Measurements from ENCODE around the gene MRS2. TPM values are rescaled to one million over a fixed set of nuclear protein-coding genes. Genes with fewer than 3 reads are reported as not detected.
"Not testable (repeated sequence)": the region's sequence is repeated elsewhere in the genome, so short reads cannot be mapped to it uniquely, and the experiment has no call there.

The MRS2 gene
- total RNA-seq, 1 experiment from 2014 or later, result 57.8 TPM

DNA sequence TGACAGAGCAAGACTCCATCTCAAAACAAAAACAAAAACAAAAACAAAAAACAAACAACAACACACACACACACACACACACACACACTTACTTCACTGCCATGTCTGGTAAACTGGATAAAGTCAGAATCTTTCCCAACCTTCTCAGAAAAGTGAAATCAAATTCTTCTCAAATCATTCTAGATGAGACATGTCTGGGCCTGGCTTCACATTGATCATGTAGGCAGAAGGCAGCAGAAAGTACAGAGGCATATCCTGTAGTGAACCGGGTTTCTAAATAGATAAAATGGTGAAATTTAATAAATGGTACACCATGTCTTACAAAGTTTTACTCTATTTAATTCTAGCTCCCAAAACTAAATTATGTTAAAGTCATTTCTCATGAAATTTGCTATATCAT lies 14.9 kb upstream of the MRS2 start:
- no peak for DNase-seq (ENCODE audit: low read depth)

DNA sequence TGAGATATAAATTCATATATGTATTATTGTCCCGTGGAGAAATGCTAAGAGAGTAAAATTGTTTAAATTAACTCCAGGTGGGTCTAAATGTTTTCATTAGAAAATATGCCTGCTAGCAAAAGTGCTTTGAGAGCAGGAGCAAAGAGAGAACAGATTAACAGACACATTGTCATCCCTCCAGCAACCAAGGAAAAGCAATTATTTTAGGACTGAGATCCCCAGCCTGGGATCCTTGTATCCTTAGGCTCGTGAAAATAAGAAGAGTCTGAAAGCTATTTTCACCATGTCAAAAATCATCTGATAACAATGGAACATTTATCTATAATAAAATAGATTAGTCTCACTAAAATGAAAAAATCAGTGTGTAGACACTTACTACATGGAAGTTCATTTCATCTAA lies 11.5 kb upstream of the MRS2 start:
- no peak for DNase-seq (ENCODE audit: low read depth)

DNA sequence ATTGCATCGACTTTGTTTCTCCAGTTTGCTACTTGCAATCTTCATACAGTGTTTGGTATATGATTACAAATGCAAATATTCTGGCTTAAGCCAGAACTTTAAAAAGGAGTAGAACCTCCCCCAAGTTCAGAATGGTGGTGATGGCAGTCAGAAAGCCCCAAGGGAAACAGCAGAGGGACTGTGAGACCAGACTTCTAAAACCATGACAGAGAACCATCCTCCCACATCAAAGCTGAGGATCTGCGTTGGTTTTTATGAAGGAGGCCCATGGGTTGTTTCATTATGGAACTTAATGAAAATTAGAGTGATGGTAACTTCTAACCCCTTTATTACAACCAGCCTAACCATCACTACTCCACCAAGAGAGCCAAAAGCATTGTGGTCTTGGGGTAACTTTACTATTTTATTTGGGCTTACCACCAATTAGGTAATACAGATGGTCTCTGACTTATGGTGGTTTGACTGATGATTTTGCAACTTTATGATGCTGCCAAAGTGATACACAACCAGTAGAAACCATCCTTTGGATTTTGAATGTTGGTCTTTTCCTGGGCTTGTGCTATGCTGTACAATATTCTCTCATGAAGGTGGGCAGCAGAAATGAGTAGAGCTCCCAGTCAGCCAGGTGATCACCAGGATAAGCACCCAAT lies 10.9 kb upstream of the MRS2 start:
- no peak for DNase-seq (ENCODE audit: low read depth)

DNA sequence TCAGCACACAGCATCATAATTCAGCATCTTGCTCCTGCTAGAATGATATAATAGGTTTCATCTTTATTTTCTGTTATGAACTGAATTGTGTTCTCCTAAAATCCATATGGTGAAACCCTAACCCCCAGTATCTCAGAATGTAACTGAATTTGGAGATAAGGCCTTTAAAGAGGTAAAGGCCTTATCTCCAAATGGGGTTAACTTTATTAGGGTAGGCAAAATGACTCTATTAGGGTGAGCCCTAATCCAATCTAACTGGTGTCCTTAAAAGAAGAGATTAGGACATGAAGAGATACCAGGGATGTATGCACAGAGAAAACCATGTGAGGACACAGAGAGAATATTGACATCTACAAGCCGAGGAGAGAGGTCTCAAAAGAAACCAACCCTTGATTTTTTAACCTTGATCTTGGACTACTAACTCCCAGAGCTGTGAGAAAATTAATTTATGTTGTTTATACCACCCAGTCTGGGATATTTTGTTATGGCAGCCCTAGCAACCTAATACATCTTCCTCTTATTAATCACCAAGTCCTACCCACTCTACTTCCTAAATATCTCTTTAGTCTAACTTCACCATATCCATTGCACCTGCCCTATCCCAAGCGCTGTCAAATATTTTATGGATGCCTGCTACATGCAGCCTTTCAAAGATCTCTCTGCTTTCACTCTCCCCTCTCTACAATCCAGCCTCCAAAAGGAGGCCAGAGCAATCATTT lies 8.5 kb upstream of the MRS2 start:
- DNase-seq (ENCODE audit: low read depth), result no peak

DNA sequence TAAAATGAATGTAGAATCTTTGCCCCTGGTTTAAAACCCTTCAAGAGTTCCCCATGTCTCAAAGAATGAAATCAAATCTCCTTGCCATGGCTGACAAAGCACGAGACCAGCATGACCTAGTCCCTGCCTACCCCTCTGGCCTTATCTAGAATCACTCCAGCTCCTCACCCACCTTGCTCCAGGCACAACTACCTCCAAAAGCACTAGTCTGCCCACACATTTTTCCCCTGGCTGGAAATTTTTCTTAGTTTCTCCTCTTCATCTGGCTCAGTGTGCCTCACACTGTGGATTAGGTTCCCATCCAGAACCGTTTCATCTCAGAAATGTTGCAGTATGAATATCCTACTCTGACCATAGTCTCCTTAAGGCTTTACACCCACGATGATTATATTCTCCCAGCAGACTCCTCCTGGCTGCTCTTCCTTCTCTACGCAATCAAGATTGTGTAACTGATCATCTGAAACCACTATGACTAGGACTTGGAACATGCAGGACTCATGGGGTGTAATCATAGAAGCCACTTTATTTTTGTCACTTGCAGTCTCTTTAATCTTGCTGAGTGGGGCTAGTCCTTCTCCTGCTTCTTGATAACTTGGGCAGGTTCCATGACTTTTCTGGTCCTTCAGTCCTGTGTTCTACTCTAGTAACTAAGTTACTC lies 7.8 kb upstream of the MRS2 start:
- DNase-seq (ENCODE audit: low read depth), result peak; percentile 81

DNA sequence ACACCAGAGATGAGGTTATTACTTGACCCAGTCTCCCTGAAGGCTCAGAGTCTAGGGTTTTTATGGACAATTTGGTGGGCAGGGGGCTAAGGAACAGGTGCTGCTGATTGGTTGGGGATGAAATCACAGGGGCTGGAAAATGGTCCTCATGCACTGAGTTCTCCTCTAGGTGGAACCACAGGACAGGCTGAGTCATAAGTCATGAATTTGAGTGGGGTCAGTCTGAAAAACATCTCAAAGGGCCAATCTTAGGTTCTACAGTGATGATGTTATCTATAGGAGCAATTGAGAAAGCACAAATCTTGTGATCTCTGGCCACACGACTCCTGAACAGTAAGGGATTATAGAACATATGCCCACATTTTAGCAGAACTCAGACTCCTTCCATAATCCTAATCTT lies 5.9 kb upstream of the MRS2 start:
- no peak for DNase-seq (ENCODE audit: low read depth)

DNA sequence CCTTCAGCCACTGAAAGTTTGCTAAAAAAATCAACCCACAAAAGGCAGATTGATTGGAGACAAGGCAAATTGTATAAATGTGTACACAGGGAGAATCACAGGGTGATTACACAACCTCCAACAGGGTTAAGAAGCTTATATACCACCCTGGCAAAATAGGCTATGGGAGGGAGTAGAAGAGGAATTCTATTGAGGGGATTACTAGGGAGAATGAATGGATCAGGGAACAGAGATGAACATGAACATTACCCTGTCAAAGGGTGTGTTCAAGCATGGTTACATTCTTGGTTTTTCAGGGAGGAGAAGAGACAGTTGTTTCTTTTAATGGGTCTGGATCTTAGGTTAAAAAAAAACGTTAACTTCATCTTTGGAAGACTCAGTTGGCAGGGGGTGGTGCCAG lies 5.1 kb upstream of the MRS2 start:
- no peak for DNase-seq (ENCODE audit: low read depth)

DNA sequence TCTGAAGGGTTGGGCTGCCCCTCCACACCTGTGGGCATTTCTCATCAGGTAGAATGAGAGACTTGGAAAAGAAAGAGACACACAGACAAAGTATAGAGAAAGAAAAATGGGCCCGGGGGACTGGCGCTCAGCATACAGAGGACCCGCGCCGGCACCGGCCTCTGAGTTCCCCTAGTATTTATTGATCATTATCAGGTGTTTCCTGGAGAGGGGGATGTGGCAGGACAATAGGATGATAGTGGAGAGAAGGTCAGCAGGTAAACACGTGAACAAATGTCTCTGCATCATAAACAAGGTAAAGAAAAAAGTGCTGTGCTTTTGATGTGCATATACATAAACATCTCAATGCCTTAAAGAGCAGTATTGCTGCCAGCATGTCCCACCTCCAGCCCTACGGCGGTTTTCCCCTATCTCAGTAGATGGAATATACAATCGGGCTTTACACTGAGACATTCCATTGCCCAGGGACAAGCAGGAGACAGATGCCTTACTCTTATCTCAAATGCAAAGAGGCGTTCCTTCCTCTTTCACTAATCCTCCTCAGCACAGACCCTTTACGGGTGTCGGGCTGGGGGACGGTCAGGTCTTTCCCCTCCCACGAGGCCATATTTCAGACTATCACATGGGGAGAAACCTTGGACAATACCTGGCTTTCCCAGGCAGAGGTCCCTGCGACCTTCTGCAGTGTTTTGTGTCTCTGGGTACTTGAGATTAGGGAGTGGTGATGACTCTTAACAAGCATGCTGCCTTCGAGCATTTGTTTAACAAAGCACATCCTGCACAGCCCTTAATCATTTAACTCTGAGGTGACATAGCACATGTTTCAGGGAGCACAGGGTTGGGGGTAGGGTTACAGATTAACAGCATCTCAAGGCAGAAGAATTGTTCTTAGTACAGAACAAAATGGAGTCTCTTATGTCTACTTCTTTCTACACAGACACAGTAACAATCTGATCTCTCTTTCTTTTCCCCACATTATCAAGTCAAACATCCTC lies 2.4 kb upstream of the MRS2 start:
- DNase-seq (ENCODE audit: low read depth), result not testable (repeated sequence)

DNA sequence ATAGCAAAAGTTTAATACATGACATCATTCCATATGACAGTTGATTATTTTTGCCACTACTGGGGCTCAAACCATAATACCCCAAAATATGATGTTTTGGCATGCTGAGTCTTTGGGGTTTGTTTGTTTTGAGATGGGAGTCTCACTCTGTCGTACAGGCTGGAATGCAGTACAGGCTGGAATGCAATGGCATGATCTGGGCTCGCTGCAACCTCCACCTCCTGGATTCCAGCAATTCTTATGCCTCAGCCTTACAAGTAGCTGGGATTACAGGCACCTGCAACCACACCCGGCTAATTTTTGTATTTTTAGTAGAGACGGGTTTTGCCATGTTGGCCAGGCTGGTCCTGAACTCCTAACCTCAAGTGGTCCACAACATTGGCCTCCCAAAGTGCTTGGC lies 1.3 kb upstream of the MRS2 start:
- no peak for DNase-seq (ENCODE audit: low read depth)

DNA sequence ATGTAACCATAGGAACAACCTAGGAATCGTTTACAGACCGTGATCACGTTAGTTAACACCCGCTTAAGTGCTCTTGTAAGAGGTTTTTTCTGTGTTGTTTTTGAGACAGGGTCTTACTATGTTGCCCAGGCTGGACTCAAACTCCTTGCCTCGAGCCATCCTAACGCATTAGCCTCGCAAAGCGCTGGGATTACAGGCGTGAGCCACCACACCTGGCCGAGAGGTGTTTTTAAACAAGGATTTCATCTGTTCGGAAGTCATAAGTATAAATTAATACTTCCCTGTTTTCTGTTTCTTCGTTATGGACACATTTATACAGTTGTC lies 727 bp downstream of the MRS2 start:
- DNase-seq (ENCODE audit: low read depth), result no peak

DNA sequence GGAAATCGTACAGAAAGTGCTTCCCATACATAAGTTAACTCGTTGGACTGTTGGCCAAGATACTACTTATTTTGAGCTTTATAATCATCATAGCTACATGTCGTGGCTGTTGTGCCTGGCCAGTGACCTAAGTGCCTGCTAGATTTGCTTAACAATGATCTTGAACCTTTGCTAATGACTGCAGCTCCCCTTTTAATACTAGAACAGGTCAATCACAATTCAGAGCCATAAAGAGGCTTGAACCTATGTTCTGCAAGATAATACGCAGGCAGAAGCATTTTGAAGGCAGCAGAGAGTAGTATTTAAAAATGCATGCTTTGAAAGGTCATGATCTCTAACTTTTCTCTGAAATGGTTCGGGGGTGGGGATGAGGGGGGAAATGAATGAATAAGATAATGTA lies 2.5 kb downstream of the MRS2 start:
- no peak for DNase-seq (ENCODE audit: low read depth)

DNA sequence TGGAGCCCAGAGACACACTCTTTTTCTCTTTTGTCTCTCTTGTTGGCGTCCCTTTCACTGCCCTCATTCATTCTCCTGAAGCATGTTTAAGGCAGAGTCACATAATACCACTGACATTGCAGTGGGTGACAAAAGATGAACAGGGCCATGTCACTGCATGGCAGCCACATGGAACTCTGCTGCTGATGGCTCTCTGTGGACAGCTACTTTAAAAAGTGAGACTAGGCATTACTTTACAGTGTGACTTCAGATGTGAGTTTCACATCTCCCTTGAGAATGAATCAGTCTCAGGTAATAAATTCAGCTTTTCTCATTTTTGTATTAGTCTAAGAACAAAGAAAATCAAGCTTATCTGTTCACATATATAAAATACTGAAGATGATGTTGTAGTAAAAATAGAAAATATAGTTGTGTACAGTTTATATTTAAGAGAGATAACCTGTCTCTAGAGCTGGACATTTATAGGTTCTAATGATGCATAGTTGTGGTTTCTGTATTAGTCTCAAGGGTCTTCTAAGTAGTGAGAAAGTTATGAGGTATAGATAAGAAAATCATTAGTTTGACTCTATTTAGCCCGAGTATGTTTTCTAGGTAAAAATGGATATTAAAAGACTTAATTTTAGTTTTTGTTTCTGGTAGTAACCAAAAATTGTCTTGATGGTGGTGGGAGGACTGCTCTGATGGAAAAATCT lies 6.1 kb downstream of the MRS2 start:
- no peak for DNase-seq (ENCODE audit: low read depth)

DNA sequence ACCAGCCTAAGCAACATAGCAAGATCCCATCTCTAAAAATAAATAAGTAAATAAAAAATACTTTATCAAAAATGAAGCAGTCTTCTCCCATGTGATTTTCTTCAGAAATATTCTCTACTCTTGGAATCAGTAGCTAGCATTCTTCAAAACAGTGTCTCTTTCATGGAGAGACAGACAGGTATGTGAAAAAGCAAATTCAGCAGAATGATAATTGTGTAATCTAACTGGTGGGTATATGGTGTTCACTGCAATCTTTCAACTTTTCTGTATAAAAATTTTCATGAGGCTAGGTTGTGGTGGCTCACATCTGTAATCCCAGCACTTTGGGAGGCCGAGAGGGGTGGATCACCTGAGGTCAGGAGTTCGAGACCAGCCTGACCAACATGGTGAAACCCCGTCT lies 7.9 kb downstream of the MRS2 start:
- DNase-seq (ENCODE audit: low read depth), result no peak

DNA sequence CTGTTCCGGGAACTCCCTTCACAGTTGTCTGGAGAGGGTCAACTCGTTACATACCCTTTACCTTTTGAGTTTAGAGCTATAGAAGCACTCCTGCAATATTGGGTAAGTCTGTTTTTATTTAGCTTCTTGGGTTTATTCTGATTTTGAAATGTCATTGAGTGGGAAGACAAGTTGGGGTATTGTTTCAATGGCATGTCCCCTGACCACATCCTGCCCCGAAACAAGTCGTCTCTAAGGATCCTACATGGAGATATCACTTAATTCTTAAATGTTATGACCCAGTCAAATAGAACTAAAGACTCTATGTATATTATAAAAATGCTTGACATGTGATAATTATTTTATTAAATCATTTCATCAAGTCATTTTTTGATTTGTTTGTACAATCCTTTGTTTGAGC lies 9.6 kb downstream of the MRS2 start:
- no peak for DNase-seq (ENCODE audit: low read depth)

DNA sequence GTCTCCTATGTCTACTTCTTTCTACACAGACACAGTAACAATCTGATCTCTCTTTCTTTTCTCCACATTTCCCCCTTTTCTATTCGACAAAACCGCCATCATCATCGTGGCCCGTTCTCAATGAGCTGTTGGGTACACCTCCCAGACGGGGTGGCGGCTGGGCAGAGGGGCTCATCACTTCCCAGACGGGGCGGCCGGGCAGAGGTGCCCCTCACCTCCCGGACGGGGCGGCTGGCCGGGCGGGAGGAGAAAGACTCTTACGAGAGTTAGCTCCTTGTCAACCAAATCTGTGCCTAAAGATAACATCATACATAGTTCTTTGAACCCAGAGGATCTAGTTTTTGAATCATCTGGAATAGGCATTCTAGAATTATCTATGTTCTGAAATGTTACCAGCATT lies 11.8 kb downstream of the MRS2 start:
- DNase-seq (ENCODE audit: low read depth), result not testable (repeated sequence)

DNA sequence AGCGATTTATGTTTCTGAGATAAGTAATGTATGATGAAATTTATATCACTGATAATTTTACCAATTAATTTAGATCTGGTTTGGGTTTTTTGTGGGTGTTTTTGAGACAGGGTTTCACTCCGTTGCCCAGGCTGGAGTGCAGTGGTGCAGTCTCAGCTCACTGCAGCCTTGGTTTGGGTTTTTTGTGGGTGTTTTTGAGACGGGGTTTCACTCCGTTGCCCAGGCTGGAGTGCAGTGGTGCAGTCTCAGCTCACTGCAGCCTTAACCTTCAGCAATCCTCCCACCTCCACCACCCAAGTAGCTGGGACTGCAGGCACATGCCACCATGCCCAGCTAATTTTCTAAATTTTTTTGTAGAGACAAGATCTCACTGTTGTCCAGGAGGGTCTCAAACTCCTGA lies 13.0 kb downstream of the MRS2 start:
- no peak for DNase-seq (ENCODE audit: low read depth)

DNA sequence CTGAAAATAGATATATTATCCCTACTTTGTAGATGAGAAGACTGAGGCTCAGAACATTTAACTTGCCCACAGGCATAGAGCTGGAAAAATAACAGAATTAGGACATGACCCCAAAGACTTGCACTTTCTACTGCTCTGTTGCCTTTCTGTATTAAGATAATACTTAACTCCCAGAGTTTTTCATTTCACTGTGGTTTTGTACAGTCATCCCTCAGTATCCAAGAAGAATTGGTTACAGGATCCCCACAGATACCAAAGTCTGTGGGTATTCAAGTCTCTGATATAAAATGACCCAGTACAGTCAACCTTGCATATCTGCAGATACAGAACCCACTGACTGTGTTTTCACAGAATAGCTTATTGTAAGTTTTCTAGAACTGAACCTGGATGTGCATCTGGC lies 16.8 kb downstream of the MRS2 start:
- peak; percentile 17 for DNase-seq (ENCODE audit: low read depth)

DNA sequence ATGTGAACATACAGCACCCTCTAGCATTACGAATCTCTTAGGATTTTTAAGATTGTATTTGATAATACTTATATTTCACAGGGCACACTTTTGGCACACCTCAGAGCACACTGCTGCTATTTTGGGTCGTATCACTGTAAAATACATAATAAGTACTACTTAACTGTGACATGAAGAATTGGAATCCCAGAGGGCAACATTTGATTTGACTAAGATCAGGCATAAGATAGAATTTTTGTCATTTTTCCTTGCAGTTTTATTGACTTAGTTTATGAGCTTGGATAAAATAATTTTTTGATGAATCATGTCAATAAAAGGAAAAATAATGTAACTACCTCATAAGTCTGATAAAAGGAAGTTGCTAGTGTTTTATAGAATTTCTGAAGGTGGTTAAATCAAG lies 22.4 kb downstream of the MRS2 start:
- peak; percentile 20 for DNase-seq (ENCODE audit: low read depth)

DNA sequence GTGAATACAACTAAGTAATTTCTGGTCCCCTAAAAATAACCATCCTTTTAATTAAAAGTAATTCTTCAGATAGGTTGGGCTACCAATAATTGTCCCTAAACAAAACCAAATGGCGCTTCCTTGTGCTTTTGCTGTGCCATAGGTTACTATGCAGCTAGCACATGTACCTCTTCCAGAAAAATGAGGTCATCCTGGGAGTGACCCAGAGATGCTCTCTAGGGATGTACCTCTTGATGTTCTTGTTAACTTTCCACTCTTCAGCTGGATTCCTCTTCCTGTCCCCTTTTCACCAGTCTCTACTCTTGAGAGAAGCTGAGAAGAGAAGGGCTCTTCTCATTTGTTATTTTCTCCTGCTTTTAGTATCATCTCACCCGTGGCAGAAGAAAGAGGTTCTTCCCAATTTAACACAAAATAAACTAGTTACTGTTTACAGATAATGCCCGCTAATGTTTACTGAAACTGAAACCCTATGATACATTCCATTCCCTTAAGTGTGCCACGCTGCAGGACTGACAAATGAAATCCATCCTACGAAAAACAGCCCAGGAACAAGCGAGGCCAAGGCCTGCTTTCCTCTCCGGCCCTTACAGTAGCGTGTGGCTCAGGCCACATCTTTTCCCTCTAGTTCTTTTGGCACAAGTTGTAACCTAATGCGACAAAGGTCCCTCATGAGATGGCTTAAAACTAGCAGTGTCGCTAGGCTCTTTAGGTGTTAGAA lies 24.2 kb downstream of the MRS2 start:
- DNase-seq (ENCODE audit: low read depth), result no peak

DNA sequence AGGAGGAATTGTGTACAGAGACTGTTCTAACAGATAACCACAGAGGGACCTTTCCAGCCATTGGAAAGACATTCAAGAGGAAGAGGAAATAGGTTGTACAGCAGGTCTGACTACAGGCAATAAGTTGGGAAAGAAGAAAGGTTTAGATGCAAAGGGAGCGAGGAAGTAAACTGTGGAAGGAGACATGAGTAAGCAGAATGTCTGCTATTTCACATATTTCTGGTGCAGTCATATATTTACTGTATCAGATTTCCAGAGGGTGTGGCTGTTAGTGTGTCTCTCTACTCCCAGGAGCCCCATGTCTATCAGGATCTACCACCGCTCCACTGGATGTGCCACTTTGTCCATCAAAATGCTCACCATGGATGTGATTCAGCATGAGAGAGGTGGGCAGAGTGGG lies 25.9 kb downstream of the MRS2 start:
- peak; percentile 31 for DNase-seq (ENCODE audit: low read depth)

DNA sequence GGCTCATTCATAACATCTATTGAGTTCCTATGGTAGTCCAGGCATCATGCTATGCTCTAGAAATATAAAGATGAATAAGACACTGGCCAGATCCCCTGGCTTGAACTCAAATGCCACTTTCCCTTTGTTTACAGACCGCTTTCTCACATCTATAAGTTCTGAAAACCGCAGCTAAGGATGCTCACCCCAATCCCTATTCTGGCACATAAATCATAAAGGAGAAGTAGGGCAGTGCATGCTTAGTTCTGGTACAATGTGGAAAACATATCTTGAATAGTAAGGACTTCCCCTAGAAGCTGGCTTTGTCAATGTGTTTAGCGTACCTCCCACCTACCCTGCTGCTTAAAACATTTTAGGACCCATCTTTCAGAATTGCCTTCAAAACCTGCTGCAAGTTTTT lies 26.4 kb downstream of the MRS2 start:
- no peak for DNase-seq (ENCODE audit: low read depth)

All from M059J (cell line).